Thoracic aorta (tissue), 2 donors: ENCODE results near the gene CUX1. TPM values are rescaled to one million over a fixed set of nuclear protein-coding genes. Genes with fewer than 3 reads are reported as not detected.

ENCODE experiments used
- ATAC-seq: fragments of 150-250 bp; one replicate; pipeline ENCODE4 v1.8.0; 2017; ENCODE audit warnings: low read depth; ENCODE audit not compliant: insufficient number of reproducible peaks, low FRiP score
- DNase-seq: peaks from one replicate; pipeline ENCODE4 v3.0.0-alpha.2; 2020; ENCODE audit warnings: low spot score
- H3K27ac ChIP-seq, 2 donors: fragments of 200-600 bp; sonication (generic); 1 replicate in 1 of 2; 2 replicates in 1 of 2; pipeline ENCODE4 v1.5.1; 2016; ENCODE audit warnings: mild to moderate bottlenecking in 2 of 2, moderate library complexity in 2 of 2
- H3K27me3 ChIP-seq: fragments of 200-600 bp; sonication (generic); replicated peaks from 2 replicates; pipeline ENCODE4 v1.6.0; 2016; ENCODE audit warnings: mild to moderate bottlenecking; ENCODE audit not compliant: insufficient read depth
- H3K36me3 ChIP-seq: fragments of 200-600 bp; sonication (generic); one replicate; pipeline ENCODE4 v1.5.1; 2016
- H3K4me1 ChIP-seq, 2 donors: fragments of 200-600 bp; sonication (generic); 1 replicate in 1 of 2; 2 replicates in 1 of 2; pipeline versions ENCODE4 v1.5.1 to v1.6.0; 2016; ENCODE audit warnings: low read depth in 2 of 2, mild to moderate bottlenecking in 1 of 2; ENCODE audit not compliant: control insufficient read depth in 1 of 2
- H3K4me3 ChIP-seq: fragments of 200-600 bp; sonication (generic); 2 replicates; pipeline ENCODE4 v1.5.1; 2016; ENCODE audit warnings: mild to moderate bottlenecking
- H3K9me3 ChIP-seq: fragments of 200-600 bp; sonication (generic); 2 replicates; pipeline ENCODE4 v1.5.1; 2016
- total RNA-seq, 2 donors: library from RNA; depleted of rRNA; stranded (reverse); fragments of >200 nt; gene quantifications; one replicate each; pipeline versions ENCODE4 v1.1.0 to v1.2.3, GENCODE V29; 2016
- TF ChIP-seq, protein P1 (sequence below): fragments of 200-600 bp; sonication (generic); IDR thresholded peaks from one replicate; pipeline ENCODE4 v1.5.1; 2019; ENCODE audit warnings: antibody characterized with exemption

Gene CUX1
- total RNA-seq, 2 donors from 2014 or later = 85.0 to 179 TPM

DNA sequence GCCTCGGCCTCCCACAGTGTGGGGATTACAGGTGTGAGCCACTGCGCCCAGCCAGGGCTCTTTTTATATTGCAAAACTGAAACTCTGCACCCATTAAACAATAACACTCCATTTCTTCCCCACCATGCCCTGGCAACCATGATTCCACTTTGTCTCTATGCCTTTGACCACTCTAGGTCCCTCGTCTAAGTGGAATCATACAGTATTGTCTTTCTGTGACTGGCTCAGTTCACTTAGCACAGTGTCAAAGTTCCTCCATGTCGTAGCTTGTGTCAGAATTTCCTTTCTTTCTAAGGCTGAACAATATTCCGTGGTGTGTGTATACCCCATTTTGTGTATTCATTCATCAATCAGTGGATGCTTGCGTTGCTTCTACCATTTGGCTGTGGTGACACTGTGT, 46.2 kb downstream of the CUX1 start:
- TF ChIP-seq, protein P1, sequence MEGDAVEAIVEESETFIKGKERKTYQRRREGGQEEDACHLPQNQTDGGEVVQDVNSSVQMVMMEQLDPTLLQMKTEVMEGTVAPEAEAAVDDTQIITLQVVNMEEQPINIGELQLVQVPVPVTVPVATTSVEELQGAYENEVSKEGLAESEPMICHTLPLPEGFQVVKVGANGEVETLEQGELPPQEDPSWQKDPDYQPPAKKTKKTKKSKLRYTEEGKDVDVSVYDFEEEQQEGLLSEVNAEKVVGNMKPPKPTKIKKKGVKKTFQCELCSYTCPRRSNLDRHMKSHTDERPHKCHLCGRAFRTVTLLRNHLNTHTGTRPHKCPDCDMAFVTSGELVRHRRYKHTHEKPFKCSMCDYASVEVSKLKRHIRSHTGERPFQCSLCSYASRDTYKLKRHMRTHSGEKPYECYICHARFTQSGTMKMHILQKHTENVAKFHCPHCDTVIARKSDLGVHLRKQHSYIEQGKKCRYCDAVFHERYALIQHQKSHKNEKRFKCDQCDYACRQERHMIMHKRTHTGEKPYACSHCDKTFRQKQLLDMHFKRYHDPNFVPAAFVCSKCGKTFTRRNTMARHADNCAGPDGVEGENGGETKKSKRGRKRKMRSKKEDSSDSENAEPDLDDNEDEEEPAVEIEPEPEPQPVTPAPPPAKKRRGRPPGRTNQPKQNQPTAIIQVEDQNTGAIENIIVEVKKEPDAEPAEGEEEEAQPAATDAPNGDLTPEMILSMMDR = no peak
- DNase-seq = no peak
- Histone ChIP-seq H3K4me1 (peaks cover 18 to 32% of the 10 kb centered on the region in 2 donors), H3K36me3 (no peaks in the 10 kb centered on the region), H3K9me3 (no peaks in the 10 kb centered on the region), H3K4me3 (no peak overlapping the region), H3K27ac (no peak overlapping the region), H3K27me3 (no peaks in the 10 kb centered on the region)
- ATAC-seq = no peak

DNA sequence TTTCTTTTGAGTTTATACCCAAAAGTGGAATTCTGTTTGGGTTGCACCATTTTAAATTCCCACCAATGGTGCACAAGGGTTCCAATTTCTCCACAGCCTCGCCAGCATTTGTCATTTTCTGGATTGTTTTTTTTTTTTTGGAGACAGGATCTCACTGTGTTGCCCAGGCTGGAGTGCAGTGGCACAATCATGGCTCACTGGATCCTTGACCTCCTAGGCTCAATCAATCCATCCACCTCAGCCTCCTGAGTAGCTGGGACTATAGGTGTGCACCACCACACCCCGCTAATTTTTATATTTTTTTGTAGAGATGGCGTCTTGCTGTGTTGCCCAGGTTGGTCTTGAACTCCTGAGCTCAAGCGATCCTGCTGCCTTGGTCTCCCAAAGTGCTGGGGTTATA, 46.6 kb downstream of the CUX1 start:
- DNase-seq (no peak), ATAC-seq (no peak)
- H3K27ac ChIP-seq = no peak overlapping the region
- H3K9me3 ChIP-seq = no peaks in the 10 kb centered on the region
- H3K27me3 ChIP-seq = no peaks in the 10 kb centered on the region
- TF ChIP-seq, protein P1 = no peak
- no peak overlapping the region for H3K4me3 ChIP-seq
- peaks cover 17 to 32% of the 10 kb centered on the region in 2 donors for H3K4me1 ChIP-seq
- H3K36me3 ChIP-seq = no peaks in the 10 kb centered on the region

DNA sequence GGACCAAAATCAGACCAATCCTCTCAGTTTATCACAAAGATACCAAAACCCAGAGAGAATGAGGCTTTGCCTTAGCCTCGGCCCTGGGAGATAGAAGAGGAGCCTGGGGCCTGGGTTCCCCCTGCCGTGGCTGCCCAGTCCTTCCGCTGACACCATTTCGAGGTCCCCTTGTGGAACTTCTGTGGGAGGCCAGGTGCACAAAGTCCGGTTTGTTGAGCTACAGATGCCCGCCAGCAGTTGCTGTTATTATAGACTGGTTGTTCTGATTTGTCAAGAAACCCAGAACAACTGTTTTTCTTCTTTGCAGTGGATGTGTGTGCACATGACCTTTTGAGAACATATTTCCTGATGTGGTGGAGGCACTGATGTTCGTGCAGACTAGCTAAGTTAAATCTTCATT, 47.6 kb downstream of the CUX1 start:
- no peak for DNase-seq

DNA sequence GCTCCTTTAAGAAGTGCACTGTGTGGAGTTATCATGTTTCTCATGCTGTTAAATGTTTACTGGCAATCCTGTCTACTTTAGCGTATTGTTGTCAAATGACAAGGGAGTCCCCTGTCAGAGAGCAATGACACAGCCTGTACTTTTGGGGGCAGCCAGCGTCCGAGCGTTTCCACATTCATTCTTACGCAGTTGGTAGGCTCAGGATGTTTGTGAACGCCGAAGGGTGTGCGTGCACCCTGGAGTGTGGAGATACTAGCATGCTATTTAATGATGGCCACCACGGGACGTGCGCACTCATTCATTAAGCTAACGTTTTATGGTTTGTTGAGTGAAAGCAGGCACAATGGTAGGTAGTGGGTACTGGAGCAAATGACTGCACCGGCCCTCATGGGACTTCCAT, 48.0 kb downstream of the CUX1 start:
- ATAC-seq (no peak), DNase-seq (no peak)
- TF ChIP-seq, protein P1 = no peak
- peaks cover 8 to 18% of the 10 kb centered on the region in 2 donors for H3K4me1 ChIP-seq
- no peak overlapping the region for H3K27ac ChIP-seq
- no peaks in the 10 kb centered on the region for H3K27me3 ChIP-seq
- no peaks in the 10 kb centered on the region for H3K36me3 ChIP-seq
- H3K9me3 ChIP-seq = no peaks in the 10 kb centered on the region
- H3K4me3 ChIP-seq = no peak overlapping the region

More for the DNA sequence above, 47.6 kb downstream of the CUX1 start:
- Histone ChIP-seq H3K9me3 (no peaks in the 10 kb centered on the region), H3K4me3 (no peak overlapping the region), H3K27ac (no peak overlapping the region), H3K27me3 (no peaks in the 10 kb centered on the region), H3K36me3 (no peaks in the 10 kb centered on the region), H3K4me1 (peaks cover 8 to 22% of the 10 kb centered on the region in 2 donors)
- TF ChIP-seq, protein P1 = no peak
- ATAC-seq = no peak

DNA sequence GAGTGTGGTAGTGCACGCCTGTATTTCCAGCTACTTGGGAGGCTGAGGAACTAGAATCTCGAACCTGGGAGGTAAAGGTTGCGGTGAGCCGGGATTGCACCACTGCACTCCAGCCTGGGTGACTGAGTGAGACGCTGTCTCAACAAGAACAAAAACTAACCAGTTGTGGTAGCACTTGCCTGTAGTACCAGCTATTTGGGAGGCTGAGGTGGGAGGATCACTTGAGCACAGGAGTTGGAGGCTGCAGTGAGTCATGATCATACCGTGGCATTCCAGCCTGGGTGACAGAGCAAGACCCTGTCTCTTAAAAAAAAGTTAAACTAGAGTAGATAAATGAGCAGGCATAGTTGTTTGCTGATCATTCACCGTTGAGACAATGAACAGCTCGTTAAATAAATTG, 48.9 kb downstream of the CUX1 start:
- H3K4me1 ChIP-seq = peaks cover 8 to 10% of the 10 kb centered on the region in 2 donors
- H3K27ac ChIP-seq = no peak overlapping the region
- H3K4me3 ChIP-seq = no peak overlapping the region
- ATAC-seq = no peak
- DNase-seq = no peak
- TF ChIP-seq, protein P1 = no peak
- H3K36me3 ChIP-seq = no peaks in the 10 kb centered on the region
- H3K9me3 ChIP-seq = no peaks in the 10 kb centered on the region
- no peaks in the 10 kb centered on the region for H3K27me3 ChIP-seq
